ENCODE measurements around the gene RITA1. TPM values are rescaled to one million over a fixed set of nuclear protein-coding genes. Genes with fewer than 3 reads are reported as not detected.
A peak's percentile ranks its signal among the peaks of the same experiment; 100 is the strongest.

The RITA1 gene, protein sequence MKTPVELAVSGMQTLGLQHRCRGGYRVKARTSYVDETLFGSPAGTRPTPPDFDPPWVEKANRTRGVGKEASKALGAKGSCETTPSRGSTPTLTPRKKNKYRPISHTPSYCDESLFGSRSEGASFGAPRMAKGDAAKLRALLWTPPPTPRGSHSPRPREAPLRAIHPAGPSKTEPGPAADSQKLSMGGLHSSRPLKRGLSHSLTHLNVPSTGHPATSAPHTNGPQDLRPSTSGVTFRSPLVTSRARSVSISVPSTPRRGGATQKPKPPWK
- 37.9 and 38.4 TPM in 2 replicates for total RNA-seq (2013; cell fraction: nucleolus; rRNA removed)
- total RNA-seq (2014; rRNA removed): 32.8 and 39.6 TPM in 2 replicates
- total RNA-seq (2014; rRNA removed; fragmentation: Illumina TruSeq; extraction: Trizol): 16.3 and 18.9 TPM in 2 replicates
- total RNA-seq (2021): 29.2 and 31.4 TPM in 2 replicates
- polyA plus RNA-seq (2011; ENCODE audit: low read depth): 24.5 TPM
- polyA plus RNA-seq (2011; rRNA removed): 15.2 and 19.9 TPM in 2 replicates
- polyA plus RNA-seq (2011; cell fraction: cytosol; rRNA removed): 29.9 and 37.4 TPM in 2 replicates
- 20.2 and 21.3 TPM in 2 replicates for polyA plus RNA-seq (2011; cell fraction: nucleus; rRNA removed)
- polyA plus RNA-seq (2012): 16.1 and 17.4 TPM in 2 replicates
- polyA plus RNA-seq (2014; fragmentation: Illumina TruSeq; extraction: Trizol): 5.3 and 13.7 TPM in 2 replicates
- polyA plus RNA-seq (2014; fragmentation: Nextera tagmentation; extraction: Ambion mirVana): 1 to 10 TPM; 2.3 to 6.4 TPM
- polyA plus RNA-seq (2014; rRNA removed): 27.3 and 29.8 TPM in 2 replicates
- 10 to 100 TPM; 37.4 to 39.9 TPM for polyA plus RNA-seq (2016; fragmentation: Nextera tagmentation; extraction: Ambion mirVana)
- 13.3 and 30.4 TPM in 2 replicates for polyA minus RNA-seq (2011; rRNA and poly(A)+ RNA removed)
- 9.5 and 9.9 TPM in 2 replicates for polyA minus RNA-seq (2011; cell fraction: cytosol; rRNA and poly(A)+ RNA removed)
- polyA minus RNA-seq (2011; cell fraction: nucleus; rRNA and poly(A)+ RNA removed): 10.6 and 25.4 TPM in 2 replicates
- Bru-seq, nascent RNA: percentile 72 among the genes with signal in this experiment
- BruChase-seq, experiment 1, labeled RNA remaining after a 6-hour chase: percentile 73 among the genes with signal in this experiment
- percentile 70 among the genes with signal in this experiment for BruChase-seq, experiment 2, labeled RNA remaining after a 2-hour chase
- long read RNA-seq, experiment 1, transcript RITA1-203 (3 exons, 1,898 nt): minor isoform, 5 of 65 reads
- long read RNA-seq, experiment 1, transcript RITA1-201 (4 exons, 2,053 nt): major isoform, 50 of 65 reads
- long read RNA-seq, experiment 1, transcript RITA1-202 (4 exons, 2,041 nt): minor isoform, 7 of 65 reads
- long read RNA-seq, experiment 1, partial matches to known transcripts: 3 of 65 reads
- long read RNA-seq, experiment 1, other reads (novel, unspliced or antisense): 0 of 65 reads
- long read RNA-seq, experiment 2, partial matches to known transcripts: 2 of 8 reads
- long read RNA-seq, experiment 2, other reads (novel, unspliced or antisense): 3 of 8 reads

DNA sequence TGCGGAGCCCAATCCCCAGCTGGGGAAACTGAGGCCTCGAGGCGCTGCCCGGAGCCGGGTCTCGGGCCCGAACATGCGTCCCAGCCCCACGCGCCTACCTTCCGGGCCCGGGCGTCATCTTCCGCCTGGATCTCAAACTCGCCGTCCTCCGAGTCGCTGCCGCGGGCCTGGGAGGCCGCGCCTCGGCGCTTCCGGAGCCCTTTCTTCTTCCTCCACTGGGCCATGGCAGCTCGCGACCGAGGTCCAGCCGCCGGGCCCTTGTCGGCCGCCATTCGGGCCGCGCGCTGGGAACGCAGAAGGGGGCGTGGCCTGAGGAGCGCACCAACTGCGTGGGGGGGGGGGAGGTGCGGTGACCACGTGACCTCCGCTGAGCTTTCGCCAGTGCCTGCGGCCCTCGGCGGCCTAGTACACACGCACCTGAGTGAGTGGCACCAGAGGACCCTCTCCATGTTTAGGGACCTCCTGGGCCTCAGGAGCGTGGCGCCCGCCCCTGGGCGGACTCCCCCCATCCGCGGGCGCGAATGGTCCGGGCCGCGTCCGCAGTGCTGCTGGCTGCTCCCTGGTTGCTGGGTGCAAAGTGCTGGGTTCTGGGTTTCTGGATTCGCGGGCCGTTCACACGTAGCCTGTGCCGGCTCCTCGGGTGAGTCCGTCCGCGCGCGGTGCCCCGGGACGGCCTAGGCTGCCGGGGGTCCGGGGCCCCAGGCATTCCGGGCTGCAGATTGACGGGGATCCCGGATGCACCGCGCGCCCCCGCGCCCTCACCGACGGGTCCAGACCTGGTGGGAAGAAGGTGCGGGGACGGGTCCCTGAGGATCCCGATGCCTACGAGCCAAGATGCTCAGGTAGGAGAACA, at the start of gene RITA1, which contains the start of gene DDX54:
TSS of gene RITA1 (plus strand) at position 542 of the 853 bp plus-strand sequence. CDS start 1,026 bp downstream, outside the sequence.
TSS of gene DDX54 (minus strand) at position 299 of the 853 bp plus-strand sequence. CDS start at position 272, 27 bp downstream.
- ATAC-seq (peak; percentile 67), DNase-seq (ENCODE audit: low read depth, low spot score) (no peak), FAIRE-seq (peak; percentile 80)
- Histone ChIP-seq H3K4me1 (ENCODE audit: control insufficient read depth, insufficient read depth, low read length) (peaks cover 9% of the 10 kb centered on the region), H3K27ac (ENCODE audit: control insufficient read depth, insufficient read depth) (peak within 1 kb of the TSS; percentile 94), H3K36me3 (ENCODE audit: control insufficient read depth in 2 of 2, insufficient read depth in 2 of 2, low read length in 1 of 2) (peaks cover 6 to 20% of the 10 kb centered on the region in 2 experiments), H3K27me3 (replicated peaks in 1 of 2; ENCODE audit: control insufficient read depth in 2 of 2, insufficient read depth in 2 of 2, low read length in 1 of 2) (no peaks in the 10 kb centered on the region), H3K4me3 (peak within 1 kb of the TSS; percentile 86), H3K4me2 (ENCODE audit: control insufficient read depth, insufficient read depth) (peak within 1 kb of the TSS; percentile 93), H4K20me1 (ENCODE audit: control insufficient read depth, insufficient read depth) (no peaks in the 10 kb centered on the region), H3K9me3 (replicated peaks; ENCODE audit: control insufficient read depth, insufficient read depth, low read length) (no peaks in the 10 kb centered on the region), H3K79me2 (ENCODE audit: control insufficient read depth, insufficient read depth, low read length) (peaks cover 50% of the 10 kb centered on the region), H3K9ac (ENCODE audit: control insufficient read depth, insufficient read depth, low read length) (peak within 1 kb of the TSS; percentile 97), H2AFZ (ENCODE audit: control insufficient read depth, low read depth, low read length) (peak within 1 kb of the TSS; percentile 97)
- RAD21 ChIA-PET (ENCODE audit: unreplicated experiment): interaction anchor here (0.8 to 2.4 kb wide), 8 partner anchors 10 to 261 kb away, joined by 3 to 10 read pairs (median 4); no protein-coding TSS in a partner anchor
- POLR2A ChIA-PET: interaction anchor here (0.6 to 2.9 kb wide), 7 partner anchors 14 to 120 kb away, joined by 3 to 21 read pairs (median 5); partner anchors contain the start of gene TPCN1
- intact Hi-C loops (cut with micrococcal nuclease; ENCODE audit: unreplicated experiment): loop anchor here (2.0 to 5.0 kb wide), 3 partner anchors 23 to 237 kb away; partner anchors contain the start of genes SDSL and TPCN1
- WGBS (ENCODE audit: insufficient coverage, insufficient replicate concordance, low lambda C conversion rate, missing lambda C conversion rate): 2% methylated on average over 73 of the region's 89 CpGs
- in situ Hi-C loops (cut with MboI): no loop called here
- no TSS peak for BruUV-seq (replicated peaks)
- SMC1A ChIA-PET (ENCODE audit: uncharacterized antibody, unreplicated experiment): interaction anchor here (0.7 to 4.4 kb wide), 11 partner anchors 10 to 237 kb away, joined by 3 to 24 read pairs (median 5); partner anchors contain the start of genes SDSL and SLC8B1
- CTCF ChIA-PET: interaction anchor here (0.7 to 3.9 kb wide), 11 partner anchors 11 to 197 kb away, joined by 3 to 29 read pairs (median 6); no protein-coding TSS in a partner anchor
- TF ChIP-seq, protein P1, sequence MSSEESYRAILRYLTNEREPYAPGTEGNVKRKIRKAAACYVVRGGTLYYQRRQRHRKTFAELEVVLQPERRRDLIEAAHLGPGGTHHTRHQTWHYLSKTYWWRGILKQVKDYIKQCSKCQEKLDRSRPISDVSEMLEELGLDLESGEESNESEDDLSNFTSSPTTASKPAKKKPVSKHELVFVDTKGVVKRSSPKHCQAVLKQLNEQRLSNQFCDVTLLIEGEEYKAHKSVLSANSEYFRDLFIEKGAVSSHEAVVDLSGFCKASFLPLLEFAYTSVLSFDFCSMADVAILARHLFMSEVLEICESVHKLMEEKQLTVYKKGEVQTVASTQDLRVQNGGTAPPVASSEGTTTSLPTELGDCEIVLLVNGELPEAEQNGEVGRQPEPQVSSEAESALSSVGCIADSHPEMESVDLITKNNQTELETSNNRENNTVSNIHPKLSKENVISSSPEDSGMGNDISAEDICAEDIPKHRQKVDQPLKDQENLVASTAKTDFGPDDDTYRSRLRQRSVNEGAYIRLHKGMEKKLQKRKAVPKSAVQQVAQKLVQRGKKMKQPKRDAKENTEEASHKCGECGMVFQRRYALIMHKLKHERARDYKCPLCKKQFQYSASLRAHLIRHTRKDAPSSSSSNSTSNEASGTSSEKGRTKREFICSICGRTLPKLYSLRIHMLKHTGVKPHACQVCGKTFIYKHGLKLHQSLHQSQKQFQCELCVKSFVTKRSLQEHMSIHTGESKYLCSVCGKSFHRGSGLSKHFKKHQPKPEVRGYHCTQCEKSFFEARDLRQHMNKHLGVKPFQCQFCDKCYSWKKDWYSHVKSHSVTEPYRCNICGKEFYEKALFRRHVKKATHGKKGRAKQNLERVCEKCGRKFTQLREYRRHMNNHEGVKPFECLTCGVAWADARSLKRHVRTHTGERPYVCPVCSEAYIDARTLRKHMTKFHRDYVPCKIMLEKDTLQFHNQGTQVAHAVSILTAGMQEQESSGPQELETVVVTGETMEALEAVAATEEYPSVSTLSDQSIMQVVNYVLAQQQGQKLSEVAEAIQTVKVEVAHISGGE (CRISPR knock-in tag; IDR thresholded peaks at IDR 0.05): peak; percentile 36; the same call in 1 of the 2 replicates
- TF ChIP-seq TARDBP (IDR thresholded peaks at IDR 0.05; ENCODE audit: borderline replicate concordance) (no peak; the same call in 1 of the 2 replicates), YBX1 (IDR thresholded peaks at IDR 0.05) (no peak)
- TF ChIP-seq, protein P2, sequence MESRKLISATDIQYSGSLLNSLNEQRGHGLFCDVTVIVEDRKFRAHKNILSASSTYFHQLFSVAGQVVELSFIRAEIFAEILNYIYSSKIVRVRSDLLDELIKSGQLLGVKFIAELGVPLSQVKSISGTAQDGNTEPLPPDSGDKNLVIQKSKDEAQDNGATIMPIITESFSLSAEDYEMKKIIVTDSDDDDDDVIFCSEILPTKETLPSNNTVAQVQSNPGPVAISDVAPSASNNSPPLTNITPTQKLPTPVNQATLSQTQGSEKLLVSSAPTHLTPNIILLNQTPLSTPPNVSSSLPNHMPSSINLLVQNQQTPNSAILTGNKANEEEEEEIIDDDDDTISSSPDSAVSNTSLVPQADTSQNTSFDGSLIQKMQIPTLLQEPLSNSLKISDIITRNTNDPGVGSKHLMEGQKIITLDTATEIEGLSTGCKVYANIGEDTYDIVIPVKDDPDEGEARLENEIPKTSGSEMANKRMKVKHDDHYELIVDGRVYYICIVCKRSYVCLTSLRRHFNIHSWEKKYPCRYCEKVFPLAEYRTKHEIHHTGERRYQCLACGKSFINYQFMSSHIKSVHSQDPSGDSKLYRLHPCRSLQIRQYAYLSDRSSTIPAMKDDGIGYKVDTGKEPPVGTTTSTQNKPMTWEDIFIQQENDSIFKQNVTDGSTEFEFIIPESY (IDR thresholded peaks at IDR 0.05): no peak
- TF ChIP-seq, protein P3, sequence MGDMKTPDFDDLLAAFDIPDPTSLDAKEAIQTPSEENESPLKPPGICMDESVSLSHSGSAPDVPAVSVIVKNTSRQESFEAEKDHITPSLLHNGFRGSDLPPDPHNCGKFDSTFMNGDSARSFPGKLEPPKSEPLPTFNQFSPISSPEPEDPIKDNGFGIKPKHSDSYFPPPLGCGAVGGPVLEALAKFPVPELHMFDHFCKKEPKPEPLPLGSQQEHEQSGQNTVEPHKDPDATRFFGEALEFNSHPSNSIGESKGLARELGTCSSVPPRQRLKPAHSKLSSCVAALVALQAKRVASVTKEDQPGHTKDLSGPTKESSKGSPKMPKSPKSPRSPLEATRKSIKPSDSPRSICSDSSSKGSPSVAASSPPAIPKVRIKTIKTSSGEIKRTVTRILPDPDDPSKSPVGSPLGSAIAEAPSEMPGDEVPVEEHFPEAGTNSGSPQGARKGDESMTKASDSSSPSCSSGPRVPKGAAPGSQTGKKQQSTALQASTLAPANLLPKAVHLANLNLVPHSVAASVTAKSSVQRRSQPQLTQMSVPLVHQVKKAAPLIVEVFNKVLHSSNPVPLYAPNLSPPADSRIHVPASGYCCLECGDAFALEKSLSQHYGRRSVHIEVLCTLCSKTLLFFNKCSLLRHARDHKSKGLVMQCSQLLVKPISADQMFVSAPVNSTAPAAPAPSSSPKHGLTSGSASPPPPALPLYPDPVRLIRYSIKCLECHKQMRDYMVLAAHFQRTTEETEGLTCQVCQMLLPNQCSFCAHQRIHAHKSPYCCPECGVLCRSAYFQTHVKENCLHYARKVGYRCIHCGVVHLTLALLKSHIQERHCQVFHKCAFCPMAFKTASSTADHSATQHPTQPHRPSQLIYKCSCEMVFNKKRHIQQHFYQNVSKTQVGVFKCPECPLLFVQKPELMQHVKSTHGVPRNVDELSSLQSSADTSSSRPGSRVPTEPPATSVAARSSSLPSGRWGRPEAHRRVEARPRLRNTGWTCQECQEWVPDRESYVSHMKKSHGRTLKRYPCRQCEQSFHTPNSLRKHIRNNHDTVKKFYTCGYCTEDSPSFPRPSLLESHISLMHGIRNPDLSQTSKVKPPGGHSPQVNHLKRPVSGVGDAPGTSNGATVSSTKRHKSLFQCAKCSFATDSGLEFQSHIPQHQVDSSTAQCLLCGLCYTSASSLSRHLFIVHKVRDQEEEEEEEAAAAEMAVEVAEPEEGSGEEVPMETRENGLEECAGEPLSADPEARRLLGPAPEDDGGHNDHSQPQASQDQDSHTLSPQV (IDR thresholded peaks at IDR 0.05): no peak
